ENCODE data around the gene GJA8.

Gene GJA8

DNA sequence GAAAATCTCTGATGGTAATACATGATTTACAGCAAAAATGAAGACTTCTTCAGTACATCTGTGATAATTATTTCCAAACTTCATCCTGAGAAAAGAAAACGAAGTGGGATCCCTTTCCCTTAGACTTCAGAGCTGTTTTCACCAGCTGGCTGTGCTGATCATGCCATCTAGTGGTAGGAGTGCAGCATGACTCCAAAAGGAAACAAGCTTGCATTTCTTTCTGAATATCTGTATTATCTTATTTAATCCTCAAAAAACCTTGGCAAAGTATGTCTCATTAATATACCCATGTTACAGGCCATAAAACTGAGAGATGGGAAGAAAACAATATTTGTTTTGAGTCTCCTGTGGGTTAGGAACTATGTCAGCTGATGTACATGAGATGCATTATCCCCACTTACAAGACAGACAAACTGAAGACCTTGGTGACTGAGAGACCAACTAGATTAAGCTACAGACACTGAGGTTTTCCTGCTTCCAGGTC, 9.8 kb upstream of the GJA8 start:
- no peak overlapping the region for H3K4me3 ChIP-seq (ENCODE audit: severe bottlenecking)
- no peaks in the 10 kb centered on the region for H3K27me3 ChIP-seq (ENCODE audit: insufficient read depth, poor library complexity, severe bottlenecking)
- peak; percentile 98 for TF ChIP-seq CTCF (IDR thresholded peaks at IDR 0.05; ENCODE audit: poor library complexity, severe bottlenecking)
- H3K4me1 ChIP-seq (ENCODE audit: insufficient read depth, poor library complexity, severe bottlenecking), result peaks cover 12% of the 10 kb centered on the region
- no peaks in the 10 kb centered on the region for H3K36me3 ChIP-seq (ENCODE audit: low read depth)
- DNase-seq (ENCODE audit: low spot score) (no peak), ATAC-seq (ENCODE audit: low read depth) (no peak)
- H3K9me3 ChIP-seq (ENCODE audit: severe bottlenecking), result no peaks in the 10 kb centered on the region
- H3K27ac ChIP-seq (ENCODE audit: poor library complexity, severe bottlenecking), result no peak overlapping the region

GRCh38 chr1:147895123-147895522, 7.5 kb upstream of the GJA8 start:
- Histone ChIP-seq H3K36me3 (ENCODE audit: low read depth) (no peaks in the 10 kb centered on the region), H3K9me3 (ENCODE audit: severe bottlenecking) (no peaks in the 10 kb centered on the region), H3K4me3 (ENCODE audit: severe bottlenecking) (no peak overlapping the region), H3K4me1 (ENCODE audit: insufficient read depth, poor library complexity, severe bottlenecking) (peaks cover 12% of the 10 kb centered on the region), H3K27me3 (ENCODE audit: insufficient read depth, poor library complexity, severe bottlenecking) (no peaks in the 10 kb centered on the region), H3K27ac (ENCODE audit: poor library complexity, severe bottlenecking) (no peak overlapping the region)
- peak; percentile 37 for ATAC-seq (ENCODE audit: low read depth)
- TF ChIP-seq CTCF (IDR thresholded peaks at IDR 0.05; ENCODE audit: poor library complexity, severe bottlenecking), result no peak
- no peak for DNase-seq (ENCODE audit: low spot score)

DNA sequence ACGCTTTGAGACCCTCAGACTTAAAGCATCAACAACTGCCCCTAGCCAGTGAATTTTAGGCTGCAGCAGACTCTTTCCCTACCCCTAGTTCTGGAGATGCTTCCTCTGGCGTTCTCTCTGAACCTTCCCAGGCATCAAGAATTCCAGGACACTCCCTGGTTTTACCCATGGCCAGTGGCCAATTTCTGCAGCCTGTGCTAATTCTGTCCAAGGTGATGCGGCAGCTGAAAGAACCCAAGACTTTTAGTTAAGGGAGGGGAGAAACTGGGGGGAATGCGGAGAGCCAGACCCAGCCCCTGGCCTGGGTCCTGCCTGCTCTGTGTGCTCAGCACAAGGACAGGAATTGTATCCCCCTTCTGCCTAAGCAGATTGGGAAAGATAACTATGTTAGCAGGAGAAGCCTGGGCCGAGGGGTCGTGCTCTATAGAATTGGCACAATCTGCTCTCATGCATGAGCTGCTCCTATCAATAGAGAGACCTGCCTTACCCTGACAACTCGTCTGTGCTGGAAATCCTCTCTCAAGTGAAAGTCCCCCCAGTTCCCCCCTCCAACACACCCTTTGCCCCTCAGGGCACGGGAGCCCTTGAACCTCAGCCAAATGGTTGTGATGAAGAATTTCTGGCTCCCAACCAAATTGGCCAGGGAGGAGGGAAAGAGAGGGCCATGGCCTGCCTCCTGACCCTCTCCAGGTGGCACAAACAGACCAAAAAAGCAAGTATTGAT, 5.4 kb upstream of the GJA8 start:
- TF ChIP-seq CTCF (IDR thresholded peaks at IDR 0.05; ENCODE audit: poor library complexity, severe bottlenecking), result no peak
- DNase-seq (ENCODE audit: low spot score), result no peak
- H3K4me3 ChIP-seq (ENCODE audit: severe bottlenecking), result no peak overlapping the region
- peaks cover 12% of the 10 kb centered on the region for H3K4me1 ChIP-seq (ENCODE audit: insufficient read depth, poor library complexity, severe bottlenecking)
- no peaks in the 10 kb centered on the region for H3K9me3 ChIP-seq (ENCODE audit: severe bottlenecking)
- H3K27me3 ChIP-seq (ENCODE audit: insufficient read depth, poor library complexity, severe bottlenecking), result no peaks in the 10 kb centered on the region
- peak; percentile 69 for ATAC-seq (ENCODE audit: low read depth)
- H3K36me3 ChIP-seq (ENCODE audit: low read depth), result no peaks in the 10 kb centered on the region
- no peak overlapping the region for H3K27ac ChIP-seq (ENCODE audit: poor library complexity, severe bottlenecking)

DNA sequence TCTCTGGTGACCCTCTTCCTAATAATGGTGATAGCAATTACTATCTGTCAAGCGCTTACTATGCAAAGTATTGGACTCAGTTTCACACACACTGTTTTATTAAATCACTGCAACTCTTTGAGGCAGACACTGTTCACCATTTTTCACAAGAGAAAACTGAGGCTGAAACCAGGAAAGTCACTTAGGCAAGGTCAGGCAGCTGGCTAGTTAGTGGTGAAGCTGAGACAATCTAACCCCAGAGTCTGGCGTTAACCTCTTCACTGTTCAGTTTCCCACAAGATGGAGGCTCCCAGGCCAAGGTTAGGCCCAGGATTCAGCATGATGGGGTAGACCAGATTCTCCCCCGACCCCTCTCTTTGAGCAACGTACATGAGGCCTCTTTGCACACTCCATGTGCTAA, 4.8 kb upstream of the GJA8 start:
- H3K27ac ChIP-seq (ENCODE audit: poor library complexity, severe bottlenecking), result no peak overlapping the region
- no peaks in the 10 kb centered on the region for H3K27me3 ChIP-seq (ENCODE audit: insufficient read depth, poor library complexity, severe bottlenecking)
- peaks cover 12% of the 10 kb centered on the region for H3K4me1 ChIP-seq (ENCODE audit: insufficient read depth, poor library complexity, severe bottlenecking)
- ATAC-seq (ENCODE audit: low read depth) (no peak), DNase-seq (ENCODE audit: low spot score) (no peak)
- TF ChIP-seq CTCF (IDR thresholded peaks at IDR 0.05; ENCODE audit: poor library complexity, severe bottlenecking), result no peak
- H3K9me3 ChIP-seq (ENCODE audit: severe bottlenecking), result no peaks in the 10 kb centered on the region
- no peak overlapping the region for H3K4me3 ChIP-seq (ENCODE audit: severe bottlenecking)
- no peaks in the 10 kb centered on the region for H3K36me3 ChIP-seq (ENCODE audit: low read depth)

GRCh38 chr1:147904726-147905125, 2.1 kb downstream of the GJA8 start:
- no peaks in the 10 kb centered on the region for H3K9me3 ChIP-seq (ENCODE audit: severe bottlenecking)
- H3K27ac ChIP-seq (ENCODE audit: poor library complexity, severe bottlenecking), result no peak overlapping the region
- H3K4me1 ChIP-seq (ENCODE audit: insufficient read depth, poor library complexity, severe bottlenecking), result no peaks in the 10 kb centered on the region
- DNase-seq (ENCODE audit: low spot score), result no peak
- ATAC-seq (ENCODE audit: low read depth), result no peak
- H3K4me3 ChIP-seq (ENCODE audit: severe bottlenecking), result no peak overlapping the region
- no peak for TF ChIP-seq CTCF (IDR thresholded peaks at IDR 0.05; ENCODE audit: poor library complexity, severe bottlenecking)
- no peaks in the 10 kb centered on the region for H3K36me3 ChIP-seq (ENCODE audit: low read depth)
- no peaks in the 10 kb centered on the region for H3K27me3 ChIP-seq (ENCODE audit: insufficient read depth, poor library complexity, severe bottlenecking)

All from RWPE2 (cell line).